K562 (cell line): ENCODE results near the gene HSP90AA1. TPM values are rescaled to one million over a fixed set of nuclear protein-coding genes. Genes with fewer than 3 reads are reported as not detected.

Experiments used
- L3MBTL2 ChIP-seq: fragments of 450-650 bp; IDR thresholded peaks from 2 replicates; pipeline ENCODE4 v1.6.1; 2016; ENCODE audit warnings: mild to moderate bottlenecking, moderate library complexity
- ZBTB1 ChIP-seq: sonication (generic); formaldehyde crosslinking; IDR thresholded peaks from 2 replicates; pipeline ENCODE4 v1.8.1; 2023; ENCODE audit warnings: missing genetic modification reagents, low read depth, mild to moderate bottlenecking, borderline replicate concordance
- ZNF586 ChIP-seq: fragments of 450-650 bp; formaldehyde crosslinking; conservative IDR thresholded peaks from 2 replicates; pipeline ENCODE4 v1.4.0; 2020; ENCODE audit warnings: mild to moderate bottlenecking, moderate library complexity
- polyA plus RNA-seq, 8 experiments: library from polyadenylated mRNA; depleted of rRNA in 4 of 8; stranded (reverse) in 5 of 8; unstranded in 3 of 8; fragments of >200 nt; fragmentation: Nextera tagmentation in 2 of 8; fragmentation: Illumina TruSeq in 1 of 8; extraction: Ambion mirVana in 2 of 8; extraction: Trizol in 1 of 8; gene quantifications; 2 replicates each; pipeline versions ENCODE4 v1.2.1 to v1.2.3, GENCODE V29; 2011 to 2014; ENCODE audit warnings: inconsistent platforms in 1 of 8, missing spikeins in 1 of 8
- total RNA-seq, 7 experiments: library from RNA; depleted of rRNA in 6 of 7; stranded (reverse); fragments of >200 nt in 6 of 7; fragmentation: Illumina TruSeq in 2 of 7; extraction: Trizol in 2 of 7; gene quantifications; 2 replicates each; pipeline versions ENCODE4 v1.2.1 to v1.2.3, GENCODE V29; 2011 to 2021; ENCODE audit warnings: low replicate concordance in 1 of 7
- TF ChIP-seq, protein P1 (sequence below): fragments of 450-650 bp; IDR thresholded peaks from 2 replicates; pipeline ENCODE4 v1.6.1; 2016; ENCODE audit warnings: mild to moderate bottlenecking, moderate library complexity
- TF ChIP-seq, protein P2 (sequence below): fragments of 450-650 bp; IDR thresholded peaks from 2 replicates; pipeline ENCODE4 v1.7.1; 2018; ENCODE audit warnings: mild to moderate bottlenecking, low read depth; ENCODE audit not compliant: partially characterized antibody
- TF ChIP-seq, protein P3 (sequence below): sonication (generic); formaldehyde crosslinking; IDR thresholded peaks from 2 replicates; pipeline ENCODE4 v1.9.0; 2022; ENCODE audit warnings: mild to moderate bottlenecking, missing genetic modification reagents
- TF ChIP-seq, protein P4 (sequence below): fragments of 450-650 bp; formaldehyde crosslinking; IDR thresholded peaks from 2 replicates; pipeline ENCODE4 v1.4.0; 2022; ENCODE audit warnings: mild to moderate bottlenecking, moderate library complexity

Gene HSP90AA1
- total and polyA plus RNA-seq, 9 of the 15 experiments (the other 6 are each of a cell fraction or from before 2014, with no cell fraction given) = 377 to 1,731 (median 879) TPM

DNA sequence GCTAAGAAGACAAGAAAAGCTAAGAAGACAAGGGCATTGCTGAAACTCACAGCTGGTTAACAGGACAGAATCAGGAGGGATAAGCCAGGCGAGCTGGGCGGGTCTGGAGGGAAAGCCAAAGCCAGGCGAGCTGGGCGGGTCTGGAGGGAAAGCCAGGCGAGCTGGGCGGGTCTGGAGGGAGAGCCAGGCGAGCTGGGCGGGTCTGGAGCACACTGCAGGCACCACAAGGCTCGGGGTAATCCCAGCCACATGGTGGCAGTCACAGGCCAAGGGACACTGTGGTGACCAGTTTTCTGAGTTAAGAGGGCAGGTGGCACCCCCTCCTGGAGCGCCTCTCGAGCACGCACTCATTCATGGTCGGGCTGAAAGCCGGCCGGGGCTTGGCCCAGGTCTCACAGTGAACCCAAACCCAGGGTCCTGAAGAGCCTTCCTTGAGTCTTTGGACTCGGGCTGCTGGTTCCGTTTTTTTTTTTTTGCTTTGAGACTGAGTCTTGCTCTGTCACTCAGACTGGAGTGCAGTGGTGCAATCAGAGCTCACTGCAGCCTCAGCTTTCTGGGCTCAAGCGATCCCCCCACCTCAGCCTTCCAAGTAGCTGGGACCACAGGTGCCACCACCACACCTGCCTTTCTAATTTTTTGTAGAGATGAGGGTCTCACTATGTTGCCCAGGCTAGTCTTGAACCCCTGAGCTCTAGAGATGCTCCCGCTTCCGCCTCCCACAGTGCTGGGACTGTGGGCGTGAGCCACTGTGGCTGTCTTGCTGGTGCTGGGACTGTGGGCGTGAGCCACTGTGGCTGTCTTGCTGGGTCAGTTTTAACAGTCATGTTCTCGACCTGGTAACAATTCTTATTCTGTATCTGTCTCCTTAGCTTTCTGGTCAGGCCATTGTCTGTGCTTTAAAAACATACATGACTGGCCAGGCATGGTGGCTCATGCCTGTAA, 40.2 kb downstream of the HSP90AA1 start (continued):
- TF ChIP-seq, protein P1, sequence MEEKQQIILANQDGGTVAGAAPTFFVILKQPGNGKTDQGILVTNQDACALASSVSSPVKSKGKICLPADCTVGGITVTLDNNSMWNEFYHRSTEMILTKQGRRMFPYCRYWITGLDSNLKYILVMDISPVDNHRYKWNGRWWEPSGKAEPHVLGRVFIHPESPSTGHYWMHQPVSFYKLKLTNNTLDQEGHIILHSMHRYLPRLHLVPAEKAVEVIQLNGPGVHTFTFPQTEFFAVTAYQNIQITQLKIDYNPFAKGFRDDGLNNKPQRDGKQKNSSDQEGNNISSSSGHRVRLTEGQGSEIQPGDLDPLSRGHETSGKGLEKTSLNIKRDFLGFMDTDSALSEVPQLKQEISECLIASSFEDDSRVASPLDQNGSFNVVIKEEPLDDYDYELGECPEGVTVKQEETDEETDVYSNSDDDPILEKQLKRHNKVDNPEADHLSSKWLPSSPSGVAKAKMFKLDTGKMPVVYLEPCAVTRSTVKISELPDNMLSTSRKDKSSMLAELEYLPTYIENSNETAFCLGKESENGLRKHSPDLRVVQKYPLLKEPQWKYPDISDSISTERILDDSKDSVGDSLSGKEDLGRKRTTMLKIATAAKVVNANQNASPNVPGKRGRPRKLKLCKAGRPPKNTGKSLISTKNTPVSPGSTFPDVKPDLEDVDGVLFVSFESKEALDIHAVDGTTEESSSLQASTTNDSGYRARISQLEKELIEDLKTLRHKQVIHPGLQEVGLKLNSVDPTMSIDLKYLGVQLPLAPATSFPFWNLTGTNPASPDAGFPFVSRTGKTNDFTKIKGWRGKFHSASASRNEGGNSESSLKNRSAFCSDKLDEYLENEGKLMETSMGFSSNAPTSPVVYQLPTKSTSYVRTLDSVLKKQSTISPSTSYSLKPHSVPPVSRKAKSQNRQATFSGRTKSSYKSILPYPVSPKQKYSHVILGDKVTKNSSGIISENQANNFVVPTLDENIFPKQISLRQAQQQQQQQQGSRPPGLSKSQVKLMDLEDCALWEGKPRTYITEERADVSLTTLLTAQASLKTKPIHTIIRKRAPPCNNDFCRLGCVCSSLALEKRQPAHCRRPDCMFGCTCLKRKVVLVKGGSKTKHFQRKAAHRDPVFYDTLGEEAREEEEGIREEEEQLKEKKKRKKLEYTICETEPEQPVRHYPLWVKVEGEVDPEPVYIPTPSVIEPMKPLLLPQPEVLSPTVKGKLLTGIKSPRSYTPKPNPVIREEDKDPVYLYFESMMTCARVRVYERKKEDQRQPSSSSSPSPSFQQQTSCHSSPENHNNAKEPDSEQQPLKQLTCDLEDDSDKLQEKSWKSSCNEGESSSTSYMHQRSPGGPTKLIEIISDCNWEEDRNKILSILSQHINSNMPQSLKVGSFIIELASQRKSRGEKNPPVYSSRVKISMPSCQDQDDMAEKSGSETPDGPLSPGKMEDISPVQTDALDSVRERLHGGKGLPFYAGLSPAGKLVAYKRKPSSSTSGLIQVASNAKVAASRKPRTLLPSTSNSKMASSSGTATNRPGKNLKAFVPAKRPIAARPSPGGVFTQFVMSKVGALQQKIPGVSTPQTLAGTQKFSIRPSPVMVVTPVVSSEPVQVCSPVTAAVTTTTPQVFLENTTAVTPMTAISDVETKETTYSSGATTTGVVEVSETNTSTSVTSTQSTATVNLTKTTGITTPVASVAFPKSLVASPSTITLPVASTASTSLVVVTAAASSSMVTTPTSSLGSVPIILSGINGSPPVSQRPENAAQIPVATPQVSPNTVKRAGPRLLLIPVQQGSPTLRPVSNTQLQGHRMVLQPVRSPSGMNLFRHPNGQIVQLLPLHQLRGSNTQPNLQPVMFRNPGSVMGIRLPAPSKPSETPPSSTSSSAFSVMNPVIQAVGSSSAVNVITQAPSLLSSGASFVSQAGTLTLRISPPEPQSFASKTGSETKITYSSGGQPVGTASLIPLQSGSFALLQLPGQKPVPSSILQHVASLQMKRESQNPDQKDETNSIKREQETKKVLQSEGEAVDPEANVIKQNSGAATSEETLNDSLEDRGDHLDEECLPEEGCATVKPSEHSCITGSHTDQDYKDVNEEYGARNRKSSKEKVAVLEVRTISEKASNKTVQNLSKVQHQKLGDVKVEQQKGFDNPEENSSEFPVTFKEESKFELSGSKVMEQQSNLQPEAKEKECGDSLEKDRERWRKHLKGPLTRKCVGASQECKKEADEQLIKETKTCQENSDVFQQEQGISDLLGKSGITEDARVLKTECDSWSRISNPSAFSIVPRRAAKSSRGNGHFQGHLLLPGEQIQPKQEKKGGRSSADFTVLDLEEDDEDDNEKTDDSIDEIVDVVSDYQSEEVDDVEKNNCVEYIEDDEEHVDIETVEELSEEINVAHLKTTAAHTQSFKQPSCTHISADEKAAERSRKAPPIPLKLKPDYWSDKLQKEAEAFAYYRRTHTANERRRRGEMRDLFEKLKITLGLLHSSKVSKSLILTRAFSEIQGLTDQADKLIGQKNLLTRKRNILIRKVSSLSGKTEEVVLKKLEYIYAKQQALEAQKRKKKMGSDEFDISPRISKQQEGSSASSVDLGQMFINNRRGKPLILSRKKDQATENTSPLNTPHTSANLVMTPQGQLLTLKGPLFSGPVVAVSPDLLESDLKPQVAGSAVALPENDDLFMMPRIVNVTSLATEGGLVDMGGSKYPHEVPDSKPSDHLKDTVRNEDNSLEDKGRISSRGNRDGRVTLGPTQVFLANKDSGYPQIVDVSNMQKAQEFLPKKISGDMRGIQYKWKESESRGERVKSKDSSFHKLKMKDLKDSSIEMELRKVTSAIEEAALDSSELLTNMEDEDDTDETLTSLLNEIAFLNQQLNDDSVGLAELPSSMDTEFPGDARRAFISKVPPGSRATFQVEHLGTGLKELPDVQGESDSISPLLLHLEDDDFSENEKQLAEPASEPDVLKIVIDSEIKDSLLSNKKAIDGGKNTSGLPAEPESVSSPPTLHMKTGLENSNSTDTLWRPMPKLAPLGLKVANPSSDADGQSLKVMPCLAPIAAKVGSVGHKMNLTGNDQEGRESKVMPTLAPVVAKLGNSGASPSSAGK = no peak
- TF ChIP-seq, protein P2, sequence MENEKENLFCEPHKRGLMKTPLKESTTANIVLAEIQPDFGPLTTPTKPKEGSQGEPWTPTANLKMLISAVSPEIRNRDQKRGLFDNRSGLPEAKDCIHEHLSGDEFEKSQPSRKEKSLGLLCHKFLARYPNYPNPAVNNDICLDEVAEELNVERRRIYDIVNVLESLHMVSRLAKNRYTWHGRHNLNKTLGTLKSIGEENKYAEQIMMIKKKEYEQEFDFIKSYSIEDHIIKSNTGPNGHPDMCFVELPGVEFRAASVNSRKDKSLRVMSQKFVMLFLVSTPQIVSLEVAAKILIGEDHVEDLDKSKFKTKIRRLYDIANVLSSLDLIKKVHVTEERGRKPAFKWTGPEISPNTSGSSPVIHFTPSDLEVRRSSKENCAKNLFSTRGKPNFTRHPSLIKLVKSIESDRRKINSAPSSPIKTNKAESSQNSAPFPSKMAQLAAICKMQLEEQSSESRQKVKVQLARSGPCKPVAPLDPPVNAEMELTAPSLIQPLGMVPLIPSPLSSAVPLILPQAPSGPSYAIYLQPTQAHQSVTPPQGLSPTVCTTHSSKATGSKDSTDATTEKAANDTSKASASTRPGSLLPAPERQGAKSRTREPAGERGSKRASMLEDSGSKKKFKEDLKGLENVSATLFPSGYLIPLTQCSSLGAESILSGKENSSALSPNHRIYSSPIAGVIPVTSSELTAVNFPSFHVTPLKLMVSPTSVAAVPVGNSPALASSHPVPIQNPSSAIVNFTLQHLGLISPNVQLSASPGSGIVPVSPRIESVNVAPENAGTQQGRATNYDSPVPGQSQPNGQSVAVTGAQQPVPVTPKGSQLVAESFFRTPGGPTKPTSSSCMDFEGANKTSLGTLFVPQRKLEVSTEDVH = peak; percentile 19
- TF ChIP-seq, protein P3, sequence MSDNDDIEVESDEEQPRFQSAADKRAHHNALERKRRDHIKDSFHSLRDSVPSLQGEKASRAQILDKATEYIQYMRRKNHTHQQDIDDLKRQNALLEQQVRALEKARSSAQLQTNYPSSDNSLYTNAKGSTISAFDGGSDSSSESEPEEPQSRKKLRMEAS (CRISPR knock-in tag) = peak; percentile 55
- TF ChIP-seq, protein P4, sequence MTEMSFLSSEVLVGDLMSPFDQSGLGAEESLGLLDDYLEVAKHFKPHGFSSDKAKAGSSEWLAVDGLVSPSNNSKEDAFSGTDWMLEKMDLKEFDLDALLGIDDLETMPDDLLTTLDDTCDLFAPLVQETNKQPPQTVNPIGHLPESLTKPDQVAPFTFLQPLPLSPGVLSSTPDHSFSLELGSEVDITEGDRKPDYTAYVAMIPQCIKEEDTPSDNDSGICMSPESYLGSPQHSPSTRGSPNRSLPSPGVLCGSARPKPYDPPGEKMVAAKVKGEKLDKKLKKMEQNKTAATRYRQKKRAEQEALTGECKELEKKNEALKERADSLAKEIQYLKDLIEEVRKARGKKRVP (CRISPR knock-in tag) = no peak
- peak; percentile 22; the same call in 1 of the 2 replicates for TF ChIP-seq L3MBTL2
- no peak for TF ChIP-seq ZBTB1 (CRISPR knock-in tag)
- no peak for TF ChIP-seq ZNF586 (CRISPR knock-in tag)
